PC-9 (cell line): ENCODE data around the gene KCNJ15.

Experiments used
- EZH2 ChIP-seq: fragments of 200-600 bp; sonication (generic); IDR thresholded peaks from 2 replicates; pipeline ENCODE4 v1.8.0; 2017; ENCODE audit warnings: antibody characterized with exemption, low read depth
- TF ChIP-seq, protein P1 (sequence below): fragments of 200-600 bp; sonication (generic); conservative IDR thresholded peaks from 2 replicates; pipeline ENCODE4 v1.6.1; 2017; ENCODE audit warnings: mixed run types, antibody characterized with exemption, mild to moderate bottlenecking, moderate library complexity

DNA sequence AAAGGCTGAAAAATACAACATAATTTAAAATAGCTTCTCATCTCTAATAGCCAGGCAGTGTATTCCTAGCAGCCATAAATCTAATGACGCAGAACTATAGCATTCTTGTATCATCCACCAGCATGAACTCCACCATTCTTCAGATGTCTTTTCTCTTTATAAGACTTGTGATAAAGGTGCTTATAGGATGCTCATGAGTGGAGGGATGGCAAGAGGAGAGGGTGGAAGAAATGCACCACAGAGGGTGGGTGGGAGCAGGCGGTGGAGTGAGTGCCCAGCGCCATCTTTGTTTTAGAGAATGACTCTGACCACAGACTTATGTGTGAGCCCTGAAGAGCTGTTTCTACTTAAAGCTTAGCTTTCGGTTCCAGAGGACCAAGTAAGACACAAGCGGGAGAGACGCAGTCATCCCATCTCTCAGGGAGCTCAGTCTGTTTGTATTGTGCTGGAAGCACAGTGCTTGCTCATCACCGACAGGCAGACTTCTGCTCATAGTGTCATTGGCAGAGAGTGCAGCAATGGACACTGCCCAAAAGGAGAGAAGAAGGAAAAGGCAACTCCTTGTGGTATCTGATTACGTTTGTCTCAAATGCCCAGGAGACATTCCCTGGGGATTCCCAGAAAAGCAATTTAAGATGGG is 65.6 kb downstream of the KCNJ15 start:
- TF ChIP-seq, protein P1, sequence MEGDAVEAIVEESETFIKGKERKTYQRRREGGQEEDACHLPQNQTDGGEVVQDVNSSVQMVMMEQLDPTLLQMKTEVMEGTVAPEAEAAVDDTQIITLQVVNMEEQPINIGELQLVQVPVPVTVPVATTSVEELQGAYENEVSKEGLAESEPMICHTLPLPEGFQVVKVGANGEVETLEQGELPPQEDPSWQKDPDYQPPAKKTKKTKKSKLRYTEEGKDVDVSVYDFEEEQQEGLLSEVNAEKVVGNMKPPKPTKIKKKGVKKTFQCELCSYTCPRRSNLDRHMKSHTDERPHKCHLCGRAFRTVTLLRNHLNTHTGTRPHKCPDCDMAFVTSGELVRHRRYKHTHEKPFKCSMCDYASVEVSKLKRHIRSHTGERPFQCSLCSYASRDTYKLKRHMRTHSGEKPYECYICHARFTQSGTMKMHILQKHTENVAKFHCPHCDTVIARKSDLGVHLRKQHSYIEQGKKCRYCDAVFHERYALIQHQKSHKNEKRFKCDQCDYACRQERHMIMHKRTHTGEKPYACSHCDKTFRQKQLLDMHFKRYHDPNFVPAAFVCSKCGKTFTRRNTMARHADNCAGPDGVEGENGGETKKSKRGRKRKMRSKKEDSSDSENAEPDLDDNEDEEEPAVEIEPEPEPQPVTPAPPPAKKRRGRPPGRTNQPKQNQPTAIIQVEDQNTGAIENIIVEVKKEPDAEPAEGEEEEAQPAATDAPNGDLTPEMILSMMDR = no peak
- no peak for TF ChIP-seq EZH2
